Suprapubic skin (tissue), 4 donors: ENCODE measurements around the gene LENEP. TPM values are rescaled to one million over a fixed set of nuclear protein-coding genes. Genes with fewer than 3 reads are reported as not detected.
A peak's percentile ranks its signal among the peaks of the same experiment; 100 is the strongest.

Experiments used
- DNase-seq, 2 donors: peaks; one replicate each; pipeline ENCODE4 v3.0.0-alpha.2; 2019; ENCODE audit warnings: low spot score in 2 of 2
- H3K27ac ChIP-seq: fragments of 200-600 bp; sonication (generic); one replicate; pipeline ENCODE4 v1.5.1; 2019
- H3K27me3 ChIP-seq: fragments of 200-600 bp; sonication (generic); one replicate; pipeline ENCODE4 v1.5.1; 2019
- H3K36me3 ChIP-seq: fragments of 200-600 bp; sonication (generic); one replicate; pipeline ENCODE4 v1.5.1; 2019
- H3K4me1 ChIP-seq: fragments of 200-600 bp; sonication (generic); one replicate; pipeline ENCODE4 v1.5.1; 2019
- H3K4me3 ChIP-seq: fragments of 200-600 bp; sonication (generic); one replicate; pipeline ENCODE4 v1.5.1; 2019; ENCODE audit warnings: mild to moderate bottlenecking
- H3K9me3 ChIP-seq: fragments of 200-600 bp; sonication (generic); one replicate; pipeline ENCODE4 v1.5.1; 2019
- CTCF ChIP-seq, 2 donors: fragments of 200-600 bp in 1 of 2; fragments of 450-650 bp in 1 of 2; sonication (generic) in 1 of 2; IDR thresholded peaks; one replicate each; pipeline ENCODE4 v1.5.1; 2016 to 2019; ENCODE audit warnings: antibody characterized with exemption in 2 of 2, mild to moderate bottlenecking in 1 of 2, moderate library complexity in 1 of 2
- EP300 ChIP-seq: sonication (generic); formaldehyde crosslinking; IDR thresholded peaks from one replicate; pipeline ENCODE4 v1.6.1; 2017; ENCODE audit warnings: antibody characterized with exemption
- POLR2A ChIP-seq, 2 donors: fragments of 450-650 bp; IDR thresholded peaks; one replicate each; pipeline ENCODE4 v1.6.1; 2017; ENCODE audit warnings: antibody characterized with exemption in 2 of 2, mild to moderate bottlenecking in 2 of 2, moderate library complexity in 2 of 2
- POLR2AphosphoS5 ChIP-seq, 3 donors: sonication (generic); formaldehyde crosslinking; IDR thresholded peaks; one replicate each; pipeline ENCODE4 v1.6.1; 2017; ENCODE audit warnings: antibody characterized with exemption in 3 of 3
- WGBS: methylation state at CpG from one replicate; pipeline ENCODE4 v1.1.5; 2018; 5-methylcytosine and 5-hydroxymethylcytosine counted together
- total RNA-seq, 4 donors: library from RNA; depleted of rRNA; stranded (reverse); fragments of >200 nt; gene quantifications; one replicate each; pipeline ENCODE4 v1.1.0, GENCODE V29; 2016

LENEP gene
- total RNA-seq, 4 donors from 2014 or later: 3.0 TPM; not detected in 3

DNA sequence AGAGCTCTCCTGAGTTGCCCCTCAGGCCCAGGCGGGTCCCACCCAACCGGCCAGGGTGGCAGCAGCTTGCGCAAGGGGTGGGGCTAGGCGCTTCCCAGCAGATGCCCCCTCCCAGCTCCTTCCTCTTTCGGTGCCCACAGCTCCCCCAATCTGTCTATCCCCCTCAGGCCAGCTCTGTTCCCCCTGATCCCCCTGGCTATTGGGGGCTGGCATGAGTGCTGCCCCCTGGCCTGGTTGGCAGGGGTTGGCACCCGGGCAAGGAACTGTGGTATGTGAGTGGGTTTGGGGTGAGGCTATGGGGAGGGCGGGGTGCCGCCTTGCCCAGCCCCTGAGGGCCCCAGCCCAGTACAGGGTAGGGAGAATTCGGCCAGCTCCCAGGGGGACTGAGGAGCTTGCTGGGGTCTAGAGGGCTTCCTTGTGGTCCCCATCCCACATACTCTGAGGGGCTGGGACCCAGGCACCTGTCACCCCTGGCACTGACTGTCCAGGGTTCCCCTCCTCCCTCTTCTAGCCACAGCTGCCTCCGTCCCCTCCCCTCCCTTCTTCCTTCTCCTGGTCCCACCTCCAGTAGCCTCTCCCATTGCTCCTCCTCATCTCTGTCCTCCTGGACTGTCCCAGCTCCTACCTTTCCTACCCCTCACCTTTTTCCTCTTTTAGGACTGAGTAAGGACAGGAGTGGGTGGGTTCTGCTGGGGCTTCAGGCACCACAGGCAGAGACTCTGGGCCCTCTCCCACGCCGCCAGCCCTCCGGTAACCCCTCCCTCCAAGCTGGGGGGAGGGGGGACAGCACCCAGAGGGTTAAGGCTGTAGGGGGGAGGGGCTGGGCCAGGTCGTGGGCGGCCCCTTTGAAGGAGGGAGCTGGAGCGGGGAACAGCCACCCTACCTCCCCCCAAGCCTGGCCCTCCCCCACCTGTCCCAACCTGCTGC is 14.9 kb downstream of the LENEP start:
- H3K4me1 ChIP-seq: peaks cover 89% of the 10 kb centered on the region
- peak overlapping the region; percentile 96 for H3K27ac ChIP-seq
- H3K4me3 ChIP-seq: peak overlapping the region; percentile 97
- TF ChIP-seq POLR2A (IDR thresholded peaks at IDR 0.05): no peak
- no peak for TF ChIP-seq CTCF (IDR thresholded peaks at IDR 0.05)
- TF ChIP-seq POLR2AphosphoS5 (IDR thresholded peaks at IDR 0.05): no peak
- no peak for TF ChIP-seq EP300
- H3K36me3 ChIP-seq: no peaks in the 10 kb centered on the region
- DNase-seq: no peak
- no peaks in the 10 kb centered on the region for H3K27me3 ChIP-seq
- 36% methylated on average over 13 of the region's 16 CpGs for WGBS
- no peaks in the 10 kb centered on the region for H3K9me3 ChIP-seq

GRCh38 chr1:155009221-155009711 is 15.9 kb downstream of the LENEP start:
- Histone ChIP-seq H3K36me3 (peaks cover 5% of the 10 kb centered on the region), H3K9me3 (no peaks in the 10 kb centered on the region), H3K4me1 (peaks cover 93% of the 10 kb centered on the region), H3K27me3 (no peaks in the 10 kb centered on the region), H3K27ac (peak overlapping the region; percentile 96), H3K4me3 (peak overlapping the region; percentile 97)
- no peak for DNase-seq
- WGBS: 68% methylated on average over 5 of the region's 12 CpGs
- no peak for TF ChIP-seq CTCF (IDR thresholded peaks at IDR 0.05)
- TF ChIP-seq POLR2AphosphoS5 (IDR thresholded peaks at IDR 0.05): no peak
- no peak for TF ChIP-seq POLR2A (IDR thresholded peaks at IDR 0.05)
- TF ChIP-seq EP300: no peak

GRCh38 chr1:155009742-155010141 is 16.4 kb downstream of the LENEP start:
- Histone ChIP-seq H3K27ac (peak overlapping the region; percentile 96), H3K27me3 (no peaks in the 10 kb centered on the region), H3K9me3 (no peaks in the 10 kb centered on the region), H3K36me3 (peaks cover 9% of the 10 kb centered on the region), H3K4me3 (peak overlapping the region; percentile 97), H3K4me1 (peaks cover 91% of the 10 kb centered on the region)
- 71% methylated on average over 5 of the region's 5 CpGs for WGBS
- no peak for TF ChIP-seq EP300
- no peak for TF ChIP-seq POLR2AphosphoS5 (IDR thresholded peaks at IDR 0.05)
- TF ChIP-seq POLR2A (IDR thresholded peaks at IDR 0.05): no peak
- TF ChIP-seq CTCF (IDR thresholded peaks at IDR 0.05): no peak
- no peak for DNase-seq

- WGBS: 28% methylated on average over 11 of the region's 11 CpGs
- Histone ChIP-seq H3K36me3 (peaks cover 15% of the 10 kb centered on the region), H3K27me3 (no peaks in the 10 kb centered on the region), H3K4me1 (peaks cover 91% of the 10 kb centered on the region), H3K4me3 (peak overlapping the region; percentile 97), H3K27ac (peak overlapping the region; percentile 96), H3K9me3 (no peaks in the 10 kb centered on the region)
- no peak for DNase-seq
- no peak for TF ChIP-seq CTCF (IDR thresholded peaks at IDR 0.05)
- TF ChIP-seq POLR2A (IDR thresholded peaks at IDR 0.05): no peak
- TF ChIP-seq POLR2AphosphoS5 (IDR thresholded peaks at IDR 0.05): no peak
- no peak for TF ChIP-seq EP300
Observed at GRCh38 chr1:155010211-155010918, 17.0 kb downstream of the LENEP start.

GRCh38 chr1:155011004-155011416 is 17.6 kb downstream of the LENEP start:
- H3K27me3 ChIP-seq: no peaks in the 10 kb centered on the region
- TF ChIP-seq POLR2A (IDR thresholded peaks at IDR 0.05) (no peak), CTCF (IDR thresholded peaks at IDR 0.05) (no peak), EP300 (no peak), POLR2AphosphoS5 (IDR thresholded peaks at IDR 0.05) (no peak)
- no peaks in the 10 kb centered on the region for H3K9me3 ChIP-seq
- peaks cover 20% of the 10 kb centered on the region for H3K36me3 ChIP-seq
- peaks cover 91% of the 10 kb centered on the region for H3K4me1 ChIP-seq
- H3K27ac ChIP-seq: peak overlapping the region; percentile 96
- H3K4me3 ChIP-seq: peak overlapping the region; percentile 97
- WGBS: 63% methylated on average over 5 of the region's 5 CpGs
- DNase-seq: no peak
